Measurements from ENCODE around the gene CACNA1D. TPM values are rescaled to one million over a fixed set of nuclear protein-coding genes. Genes with fewer than 3 reads are reported as not detected.
A peak's percentile ranks its signal among the peaks of the same experiment; 100 is the strongest.

CACNA1D gene
- total RNA-seq, 4 donors from 2014 or later, result 74.6 to 194 (median 105) TPM

DNA sequence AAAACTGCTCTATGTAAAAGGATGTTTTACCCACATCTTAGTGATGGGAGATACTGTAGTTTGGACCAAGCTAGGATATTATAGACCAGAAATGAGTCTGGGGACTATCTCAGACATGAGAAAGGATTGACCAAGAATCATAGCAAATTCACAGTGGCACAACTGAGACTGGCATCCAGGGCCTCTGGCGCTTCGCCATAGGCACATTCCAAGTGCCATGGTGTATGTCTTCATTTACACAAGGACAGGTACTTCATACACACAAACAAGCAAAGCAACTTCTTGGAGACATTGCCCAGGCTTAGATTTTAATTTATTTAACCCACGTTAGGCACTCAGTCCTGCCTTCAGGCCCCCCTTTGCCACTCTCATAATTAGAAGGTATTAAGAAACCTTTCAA lies 28.9 kb downstream of the CACNA1D start:
- Histone ChIP-seq H3K36me3 (no peaks in the 10 kb centered on the region), H3K27me3 (no peaks in the 10 kb centered on the region), H3K9me3 (no peaks in the 10 kb centered on the region), H3K27ac (no peak overlapping the region), H3K4me1 (peaks cover 0 to 6% (median 0%) of the 10 kb centered on the region in 4 donors), H3K4me3 (no peak overlapping the region)
- no peak for DNase-seq
- no peak for TF ChIP-seq POLR2A (IDR thresholded peaks at IDR 0.05)
- TF ChIP-seq, protein P1, sequence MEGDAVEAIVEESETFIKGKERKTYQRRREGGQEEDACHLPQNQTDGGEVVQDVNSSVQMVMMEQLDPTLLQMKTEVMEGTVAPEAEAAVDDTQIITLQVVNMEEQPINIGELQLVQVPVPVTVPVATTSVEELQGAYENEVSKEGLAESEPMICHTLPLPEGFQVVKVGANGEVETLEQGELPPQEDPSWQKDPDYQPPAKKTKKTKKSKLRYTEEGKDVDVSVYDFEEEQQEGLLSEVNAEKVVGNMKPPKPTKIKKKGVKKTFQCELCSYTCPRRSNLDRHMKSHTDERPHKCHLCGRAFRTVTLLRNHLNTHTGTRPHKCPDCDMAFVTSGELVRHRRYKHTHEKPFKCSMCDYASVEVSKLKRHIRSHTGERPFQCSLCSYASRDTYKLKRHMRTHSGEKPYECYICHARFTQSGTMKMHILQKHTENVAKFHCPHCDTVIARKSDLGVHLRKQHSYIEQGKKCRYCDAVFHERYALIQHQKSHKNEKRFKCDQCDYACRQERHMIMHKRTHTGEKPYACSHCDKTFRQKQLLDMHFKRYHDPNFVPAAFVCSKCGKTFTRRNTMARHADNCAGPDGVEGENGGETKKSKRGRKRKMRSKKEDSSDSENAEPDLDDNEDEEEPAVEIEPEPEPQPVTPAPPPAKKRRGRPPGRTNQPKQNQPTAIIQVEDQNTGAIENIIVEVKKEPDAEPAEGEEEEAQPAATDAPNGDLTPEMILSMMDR (IDR thresholded peaks at IDR 0.05), result no peak

DNA sequence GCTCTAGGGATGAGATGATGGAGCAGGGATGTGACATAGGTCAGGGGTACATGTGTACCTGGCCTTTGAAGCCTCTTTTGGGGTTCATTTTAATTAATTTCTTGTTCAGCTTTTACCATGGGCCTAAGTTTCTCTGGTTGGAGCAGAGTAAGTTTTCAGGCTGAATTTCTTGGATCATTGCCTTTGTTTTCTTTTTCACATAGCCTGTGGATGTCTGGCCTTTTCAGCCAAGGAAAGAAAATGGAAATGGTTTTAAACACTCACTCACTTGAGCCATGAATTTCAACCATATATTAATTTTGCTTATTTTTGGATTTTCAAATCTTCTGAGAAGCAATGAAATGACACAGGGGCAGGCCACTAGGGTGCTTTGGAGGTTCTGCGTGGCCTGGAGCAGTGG lies 30.2 kb downstream of the CACNA1D start:
- Histone ChIP-seq H3K9me3 (no peaks in the 10 kb centered on the region), H3K27me3 (no peaks in the 10 kb centered on the region), H3K27ac (peak overlapping the region in 1 of 4 donors; percentile 2), H3K36me3 (no peaks in the 10 kb centered on the region), H3K4me3 (no peak overlapping the region), H3K4me1 (peaks cover 0 to 6% (median 0%) of the 10 kb centered on the region in 4 donors)
- no peak for TF ChIP-seq POLR2A (IDR thresholded peaks at IDR 0.05)
- DNase-seq, result no peak

DNA sequence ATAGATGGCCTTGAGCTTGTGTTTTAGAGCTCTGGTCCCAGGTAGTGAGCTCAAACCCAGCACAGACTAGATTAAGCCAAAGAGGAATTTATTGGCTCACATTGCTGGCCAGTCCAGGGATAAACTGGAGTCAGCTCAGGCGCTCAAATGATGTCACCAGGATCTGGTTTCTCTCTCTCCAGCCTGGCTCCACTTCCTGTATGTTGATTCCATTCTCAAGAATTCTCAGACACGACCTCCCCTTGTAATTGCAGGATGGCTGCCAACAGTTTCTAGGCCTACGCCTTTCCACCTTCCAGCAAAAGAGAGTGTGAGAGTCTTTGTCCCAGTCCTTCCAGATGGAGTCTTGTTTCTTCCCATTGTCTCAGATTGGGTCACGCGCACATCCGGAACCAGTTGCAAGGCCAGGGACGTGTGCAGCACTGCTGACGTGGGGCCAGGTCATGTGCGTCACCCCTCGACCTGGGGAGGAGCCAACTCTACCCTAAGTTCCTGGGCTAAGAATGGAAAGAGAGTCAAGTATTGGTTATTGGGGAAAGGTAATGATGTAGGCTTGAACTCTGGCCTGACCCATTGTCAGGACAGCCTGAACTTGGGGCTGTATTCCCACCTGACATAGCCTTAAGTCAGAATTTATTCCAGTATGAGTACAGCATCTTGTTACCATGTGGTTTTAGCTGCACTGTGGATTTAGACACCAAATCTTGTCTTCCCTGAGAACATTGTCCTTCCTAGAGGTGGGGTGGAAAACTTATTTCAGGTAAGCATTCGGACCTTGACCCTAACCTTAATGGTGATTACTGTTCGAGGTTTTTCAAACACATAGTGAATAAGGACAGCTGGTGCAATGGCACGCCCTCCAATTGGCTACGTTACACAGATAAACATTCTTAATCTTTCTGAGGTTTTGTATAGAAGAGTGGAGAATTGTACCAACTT lies 31.6 kb downstream of the CACNA1D start:
- Histone ChIP-seq H3K27ac (peak overlapping the region in 1 of 4 donors; percentile 57), H3K4me1 (peaks cover 0 to 6% (median 0%) of the 10 kb centered on the region in 4 donors), H3K4me3 (no peak overlapping the region), H3K9me3 (no peaks in the 10 kb centered on the region), H3K36me3 (no peaks in the 10 kb centered on the region), H3K27me3 (no peaks in the 10 kb centered on the region)
- no peak for TF ChIP-seq POLR2A (IDR thresholded peaks at IDR 0.05)
- TF ChIP-seq, protein P1 (IDR thresholded peaks at IDR 0.05), result no peak
- no peak for DNase-seq

DNA sequence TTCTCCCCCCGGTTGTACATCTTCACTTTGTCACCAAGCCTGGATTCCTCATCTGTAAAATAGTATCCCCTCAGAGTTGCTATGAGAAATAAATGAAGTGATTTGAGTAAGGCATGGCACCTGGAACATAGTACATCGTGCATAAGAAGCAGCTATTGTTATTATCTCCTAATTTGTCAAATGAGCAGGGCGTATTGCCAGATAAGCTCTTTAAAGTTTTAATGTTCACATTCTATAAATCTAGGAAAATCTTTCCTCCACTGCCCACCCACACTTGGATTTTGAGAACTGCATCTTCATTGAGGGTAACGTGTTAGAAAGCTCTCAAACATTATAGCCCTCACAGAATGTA lies 32.3 kb downstream of the CACNA1D start:
- peak overlapping the region in 1 of 4 donors; percentile 57 for H3K27ac ChIP-seq
- TF ChIP-seq, protein P1 (IDR thresholded peaks at IDR 0.05), result no peak
- TF ChIP-seq POLR2A (IDR thresholded peaks at IDR 0.05), result no peak
- no peaks in the 10 kb centered on the region for H3K9me3 ChIP-seq

DNA sequence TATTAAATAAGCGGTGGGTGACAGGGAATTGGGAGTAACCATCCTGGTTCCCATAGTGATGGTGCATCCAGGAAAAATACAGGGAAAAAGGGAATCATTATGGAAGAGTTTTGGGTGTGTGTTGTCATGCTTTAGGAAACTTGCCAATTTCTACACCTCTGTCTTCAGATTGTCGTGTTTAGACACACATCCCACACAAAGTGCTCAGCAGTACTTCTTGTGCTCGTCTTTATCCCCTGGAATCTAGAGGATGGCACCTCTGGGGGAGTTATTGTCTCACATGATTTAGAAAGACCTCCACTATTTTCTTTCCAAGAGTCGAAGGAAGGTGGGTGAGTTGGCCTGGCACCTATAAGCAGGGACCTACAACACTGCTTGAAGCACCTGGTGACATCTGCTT lies 35.8 kb downstream of the CACNA1D start:
- H3K27me3 ChIP-seq, result no peaks in the 10 kb centered on the region
- no peaks in the 10 kb centered on the region for H3K36me3 ChIP-seq
- no peak for DNase-seq
- H3K9me3 ChIP-seq, result no peaks in the 10 kb centered on the region
- TF ChIP-seq, protein P1 (IDR thresholded peaks at IDR 0.05), result no peak
- TF ChIP-seq POLR2A (IDR thresholded peaks at IDR 0.05), result no peak
- no peak overlapping the region for H3K4me3 ChIP-seq
- H3K27ac ChIP-seq, result no peak overlapping the region
- H3K4me1 ChIP-seq, result peaks cover 0 to 6% (median 0%) of the 10 kb centered on the region in 4 donors

More for the DNA sequence above, 32.3 kb downstream of the CACNA1D start:
- no peak for DNase-seq
- Histone ChIP-seq H3K4me1 (peaks cover 0 to 6% (median 0%) of the 10 kb centered on the region in 4 donors), H3K4me3 (no peak overlapping the region), H3K27me3 (no peaks in the 10 kb centered on the region), H3K36me3 (no peaks in the 10 kb centered on the region)

DNA sequence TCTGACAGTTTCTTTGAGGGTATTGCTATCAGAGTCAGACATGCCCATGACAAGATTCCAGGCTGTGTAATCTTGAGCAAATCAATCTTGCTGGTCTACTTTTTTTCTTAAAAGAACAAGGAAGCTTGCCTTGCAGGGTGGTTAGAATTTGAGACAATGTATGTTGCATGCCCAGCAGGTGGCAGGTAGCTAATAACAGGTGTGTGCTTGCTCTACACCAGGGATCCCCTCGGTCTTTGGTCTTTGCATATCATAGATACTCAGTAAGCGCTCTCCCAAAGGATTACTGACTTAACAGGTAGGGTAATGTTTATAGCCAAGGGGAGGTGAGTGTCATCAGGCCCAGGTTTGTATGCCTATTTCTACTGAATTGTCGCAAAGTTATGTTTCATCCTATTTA lies 37.3 kb downstream of the CACNA1D start:
- no peak overlapping the region for H3K4me3 ChIP-seq
- no peaks in the 10 kb centered on the region for H3K36me3 ChIP-seq
- no peak overlapping the region for H3K27ac ChIP-seq
- no peak for TF ChIP-seq POLR2A (IDR thresholded peaks at IDR 0.05)
- TF ChIP-seq, protein P1 (IDR thresholded peaks at IDR 0.05), result peak in 3 of 6 experiments; percentile 21 to 38 (median 32)
- H3K9me3 ChIP-seq, result no peaks in the 10 kb centered on the region
- DNase-seq, result no peak
- H3K27me3 ChIP-seq, result no peaks in the 10 kb centered on the region
- no peaks in the 10 kb centered on the region for H3K4me1 ChIP-seq
